Endothelial cell of umbilical vein (primary cell): ENCODE data around the gene ANKUB1. TPM values are rescaled to one million over a fixed set of nuclear protein-coding genes. Genes with fewer than 3 reads are reported as not detected.

Experiments
- BruUV-seq: library from RNA; stranded (reverse); fragments of 400-500 nt; replicated peaks from 2 replicates; lab custom pipeline; 2021; lab: Mats Ljungman, UMichigan
- CTCF ChIA-PET: fragments of 300-600, 350-600 bp; sonication (Branson Sonifier 250); formaldehyde crosslinking; loops from one replicate; lab custom pipeline; 2021; ENCODE audit warnings: antibody characterized with exemption, inconsistent platforms; lab: Charles Lee
- POLR2A ChIA-PET: fragments of 300-600, 350-600 bp; sonication (Branson Sonifier 250); formaldehyde crosslinking; loops from one replicate; lab custom pipeline; 2021; ENCODE audit warnings: antibody characterized with exemption, inconsistent platforms; lab: Charles Lee
- DNase-seq: peaks from one replicate; pipeline ENCODE4 v3.0.0-alpha.2; 2011; ENCODE audit warnings: low read depth, low spot score
- FAIRE-seq: peaks from 2 replicates; lab custom pipeline; 2011; peaks lifted over from hg19 to GRCh38; lab: Jason Lieb, UNC
- H2AFZ ChIP-seq: 2 replicates; pipeline ENCODE4 v1.6.0; 2012; ENCODE audit warnings: low read depth, low read length, control low read depth, inconsistent platforms
- H3K27ac ChIP-seq: 2 replicates; pipeline ENCODE4 v1.5.1; 2011; ENCODE audit warnings: low read depth, mild to moderate bottlenecking, control low read depth, low read length, moderate library complexity; ENCODE audit not compliant: insufficient read depth
- H3K27me3 ChIP-seq, 2 experiments: 2 replicates each; pipeline versions ENCODE4 v1.6.0 to v1.6.1; 2011; ENCODE audit warnings: low read length in 2 of 2, mixed read lengths in 1 of 2; ENCODE audit not compliant: control insufficient read depth in 2 of 2, insufficient read depth in 2 of 2
- H3K36me3 ChIP-seq, 2 experiments: 2 replicates in 1 of 2; 3 replicates in 1 of 2; pipeline ENCODE4 v1.5.1; 2011; ENCODE audit warnings: low read length in 2 of 2, mild to moderate bottlenecking in 1 of 2, moderate library complexity in 1 of 2; ENCODE audit not compliant: control insufficient read depth in 2 of 2, insufficient read depth in 2 of 2; ENCODE audit errors: extremely low read depth in 1 of 2
- H3K4me1 ChIP-seq: 3 replicates; pipeline ENCODE4 v1.5.1; 2011; ENCODE audit warnings: mild to moderate bottlenecking, low read length; ENCODE audit not compliant: control insufficient read depth, insufficient read depth; ENCODE audit errors: extremely low read depth
- H3K4me2 ChIP-seq: 2 replicates; pipeline ENCODE4 v1.6.1; 2011; ENCODE audit warnings: low read length, control low read depth, mixed read lengths; ENCODE audit not compliant: insufficient read depth
- H3K4me3 ChIP-seq, 3 experiments: fragments of 200-600 bp in 1 of 3; sonication (generic), shearing (Covaris generic) in 1 of 3; replicated peaks in 1 of 3; 2 replicates each; pipeline ENCODE4 v1.5.1; 2011 to 2016; ENCODE audit warnings: control low read depth in 3 of 3, low read length in 3 of 3, mild to moderate bottlenecking in 2 of 3, inconsistent platforms in 1 of 3, low read depth in 1 of 3, moderate library complexity in 1 of 3; ENCODE audit not compliant: insufficient read depth in 1 of 3
- H3K79me2 ChIP-seq: 2 replicates; pipeline ENCODE4 v1.6.0; 2012; ENCODE audit warnings: low read length, inconsistent platforms; ENCODE audit not compliant: control insufficient read depth, insufficient read depth
- H3K9ac ChIP-seq: replicated peaks from 2 replicates; pipeline ENCODE3; 2011; ENCODE audit warnings: low read length, control low read depth; ENCODE audit not compliant: insufficient read depth; ENCODE audit errors: extremely low read depth
- H3K9me1 ChIP-seq: replicated peaks from 3 replicates; pipeline ENCODE4 v1.6.0; 2011; ENCODE audit warnings: mild to moderate bottlenecking, low read length; ENCODE audit not compliant: control insufficient read depth, insufficient read depth; ENCODE audit errors: extremely low read depth
- H3K9me3 ChIP-seq: replicated peaks from 2 replicates; pipeline ENCODE4 v1.5.1; 2012; ENCODE audit warnings: low read length, inconsistent platforms; ENCODE audit not compliant: control insufficient read depth, insufficient read depth
- H4K20me1 ChIP-seq: replicated peaks from 2 replicates; pipeline ENCODE3; 2011; ENCODE audit warnings: mild to moderate bottlenecking, low read length; ENCODE audit not compliant: control insufficient read depth, insufficient read depth; ENCODE audit errors: extremely low read depth
- EZH2 ChIP-seq: IDR thresholded peaks from 2 replicates; pipeline ENCODE4 v1.6.1; 2012; ENCODE audit warnings: borderline replicate concordance, low read depth, mild to moderate bottlenecking, moderate library complexity, low read length, inconsistent platforms; ENCODE audit not compliant: severe bottlenecking
- FOS ChIP-seq: IDR thresholded peaks from 2 replicates; pipeline ENCODE4 v1.6.1; 2011; ENCODE audit warnings: mild to moderate bottlenecking, low read length, moderate library complexity, borderline replicate concordance; ENCODE audit not compliant: insufficient read depth
- GATA2 ChIP-seq: IDR thresholded peaks from 2 replicates; pipeline ENCODE4 v1.7.0; 2011; ENCODE audit warnings: low read depth, mild to moderate bottlenecking, moderate library complexity, mixed read lengths, low read length; ENCODE audit not compliant: insufficient read length, insufficient read depth
- JUN ChIP-seq: IDR thresholded peaks from 2 replicates; pipeline ENCODE4 v1.6.1; 2011; ENCODE audit warnings: borderline replicate concordance, low read depth; ENCODE audit not compliant: insufficient read length, insufficient read depth
- MYC ChIP-seq: IDR thresholded peaks from one replicate; pipeline ENCODE4 v1.6.1; 2011; ENCODE audit warnings: mild to moderate bottlenecking, low read depth, low read length
- POLR2A ChIP-seq: IDR thresholded peaks from 2 replicates; pipeline ENCODE4 v1.6.1; 2012; ENCODE audit warnings: low read depth, mild to moderate bottlenecking, control low read depth, low read length
- POLR2AphosphoS5 ChIP-seq: IDR thresholded peaks from 2 replicates; pipeline ENCODE4 v1.6.1; 2012; ENCODE audit warnings: low read depth, mild to moderate bottlenecking, control low read depth, low read length, moderate library complexity; ENCODE audit not compliant: insufficient read depth
- dilution Hi-C: fragments of 300-500 bp; cut with MboI; formaldehyde crosslinking; loops from one replicate; pipeline ENCODE4 v1.15.0; 2019; ENCODE audit warnings: low sequenced_read_pairs; ENCODE audit not compliant: extremely low pct_ligation_motif_present
- intact Hi-C: fragments of 100-400 bp; cut with micrococcal nuclease; formaldehyde crosslinking; loops from one replicate; pipeline ENCODE4 v1.10.0; 2022
- polyA plus RNA-seq, 4 experiments: library from polyadenylated mRNA; depleted of rRNA in 3 of 4; stranded (reverse) in 3 of 4; unstranded in 1 of 4; fragments of >200 nt; gene quantifications; 2 replicates each; pipeline versions ENCODE4 v1.2.1 to v1.2.3, GENCODE V29; 2011 to 2012; ENCODE audit warnings: missing spikeins in 1 of 4
- total RNA-seq: library from RNA; stranded (reverse); gene quantifications from 2 replicates; pipeline ENCODE4 v1.2.3, GENCODE V29; 2021
- TF ChIP-seq, protein P1 (sequence below), 2 donors: IDR thresholded peaks; 1 replicate in 1 of 2; 2 replicates in 1 of 2; pipeline ENCODE4 v1.5.1; 2011; ENCODE audit warnings: low read length in 2 of 2, mild to moderate bottlenecking in 2 of 2, moderate library complexity in 2 of 2, control low read depth in 1 of 2, inconsistent platforms in 1 of 2, low read depth in 1 of 2; ENCODE audit not compliant: insufficient read depth in 1 of 2; ENCODE audit errors: extremely low read depth in 1 of 2
- TF ChIP-seq, protein P2 (sequence below): IDR thresholded peaks from 2 replicates; pipeline ENCODE4 v1.6.1; 2011; ENCODE audit not compliant: insufficient read depth, insufficient read length

ANKUB1 gene
- total and polyA plus RNA-seq, 2 donors (not counting 3 experiments of a cell fraction or from before 2014, with no cell fraction given): not detected

DNA sequence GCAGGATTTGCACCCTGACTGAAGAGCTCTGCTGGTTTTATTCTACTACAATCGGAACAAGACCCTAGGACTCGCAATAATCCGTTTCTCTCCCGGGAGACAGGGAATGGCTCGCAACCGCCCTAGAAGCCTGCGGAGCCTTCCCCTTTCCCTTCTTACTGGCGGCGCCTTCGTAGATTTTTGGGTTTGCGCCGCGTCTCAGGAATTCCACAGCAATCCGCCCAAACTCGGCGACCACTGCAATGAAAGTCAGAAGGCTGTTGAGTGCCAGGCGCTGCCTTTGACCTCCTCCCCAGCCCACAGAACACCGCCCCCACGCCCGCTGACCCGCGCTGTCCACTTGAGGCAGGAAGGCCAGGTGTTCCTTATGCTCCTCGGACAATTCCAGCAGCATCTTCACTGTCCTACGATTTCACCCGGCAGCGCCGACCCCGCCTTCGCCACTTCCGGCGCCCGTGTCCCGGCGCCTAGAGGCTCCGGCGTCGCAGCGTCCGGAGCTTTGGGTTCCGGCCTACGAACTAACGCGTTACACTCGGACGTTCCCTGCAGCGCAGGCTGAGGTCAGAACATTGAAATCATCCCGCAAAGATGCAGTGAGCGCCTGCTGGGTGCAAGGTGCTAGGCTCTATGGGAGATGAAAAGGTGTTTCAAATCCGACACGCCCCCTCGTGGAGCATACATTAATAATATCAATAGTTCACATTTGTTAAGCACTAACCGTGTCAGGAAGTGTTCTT is 40.1 kb downstream of the ANKUB1 start, which contains the start of gene COMMD2:
COMMD2 (minus strand) TSS at position 439 of the 737 bp plus-strand sequence; CDS start at position 394, 45 bp downstream.
- POLR2A ChIA-PET: interaction anchor here (0.6 to 1.0 kb wide), 3 partner anchors 94 to 693 kb away, joined by 3 to 6 read pairs (median 3); no protein-coding TSS in a partner anchor
- dilution Hi-C loops (no loop called here), intact Hi-C loops (loop anchor here (1.0 to 2.0 kb wide), 4 partner anchors 93 to 240 kb away; partner anchors contain the start of gene WWTR1)
- peak; percentile 83 for DNase-seq
- FAIRE-seq: peak; percentile 88
- Histone ChIP-seq H3K4me1 (peaks cover 15% of the 10 kb centered on the region), H3K9me3 (no peaks in the 10 kb centered on the region), H3K9ac (peak within 1 kb of the TSS; percentile 73), H3K27ac (peak within 1 kb of the TSS; percentile 33), H3K4me3 (peak within 1 kb of the TSS; percentile 74 to 94 (median 91)), H3K36me3 (peaks cover 7 to 9% of the 10 kb centered on the region in 2 experiments), H3K9me1 (no peaks in the 10 kb centered on the region), H2AFZ (peak within 1 kb of the TSS; percentile 65), H3K79me2 (peaks cover 22% of the 10 kb centered on the region), H3K27me3 (no peaks in the 10 kb centered on the region), H3K4me2 (peak within 1 kb of the TSS; percentile 95), H4K20me1 (no peaks in the 10 kb centered on the region)
- TF ChIP-seq EZH2 (no peak), MYC (no peak), JUN (no peak), FOS (peak; percentile 24), POLR2A (peak; percentile 86), GATA2 (peak; percentile 25), POLR2AphosphoS5 (peak; percentile 87)
- TF ChIP-seq, protein P1, sequence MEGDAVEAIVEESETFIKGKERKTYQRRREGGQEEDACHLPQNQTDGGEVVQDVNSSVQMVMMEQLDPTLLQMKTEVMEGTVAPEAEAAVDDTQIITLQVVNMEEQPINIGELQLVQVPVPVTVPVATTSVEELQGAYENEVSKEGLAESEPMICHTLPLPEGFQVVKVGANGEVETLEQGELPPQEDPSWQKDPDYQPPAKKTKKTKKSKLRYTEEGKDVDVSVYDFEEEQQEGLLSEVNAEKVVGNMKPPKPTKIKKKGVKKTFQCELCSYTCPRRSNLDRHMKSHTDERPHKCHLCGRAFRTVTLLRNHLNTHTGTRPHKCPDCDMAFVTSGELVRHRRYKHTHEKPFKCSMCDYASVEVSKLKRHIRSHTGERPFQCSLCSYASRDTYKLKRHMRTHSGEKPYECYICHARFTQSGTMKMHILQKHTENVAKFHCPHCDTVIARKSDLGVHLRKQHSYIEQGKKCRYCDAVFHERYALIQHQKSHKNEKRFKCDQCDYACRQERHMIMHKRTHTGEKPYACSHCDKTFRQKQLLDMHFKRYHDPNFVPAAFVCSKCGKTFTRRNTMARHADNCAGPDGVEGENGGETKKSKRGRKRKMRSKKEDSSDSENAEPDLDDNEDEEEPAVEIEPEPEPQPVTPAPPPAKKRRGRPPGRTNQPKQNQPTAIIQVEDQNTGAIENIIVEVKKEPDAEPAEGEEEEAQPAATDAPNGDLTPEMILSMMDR (IDR thresholded peaks at IDR 0.05; ENCODE audit: extremely low read depth in 1 of 2, insufficient read depth in 1 of 2, low read depth in 1 of 2, low read length in 2 of 2): peak in 1 of 2 donors; percentile 17
- TF ChIP-seq, protein P2, sequence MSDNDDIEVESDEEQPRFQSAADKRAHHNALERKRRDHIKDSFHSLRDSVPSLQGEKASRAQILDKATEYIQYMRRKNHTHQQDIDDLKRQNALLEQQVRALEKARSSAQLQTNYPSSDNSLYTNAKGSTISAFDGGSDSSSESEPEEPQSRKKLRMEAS: no peak
- CTCF ChIA-PET: interaction anchor here (0.6 to 3.1 kb wide), 22 partner anchors 8 to 744 kb away, joined by 3 to 28 read pairs (median 4); partner anchors contain the start of genes RNF13 and WWTR1
- TSS peak; percentile 54 for BruUV-seq
